GM21367 (cell line): Measurements from ENCODE around the gene BTBD7.
"Not testable (repeated sequence)": the region's sequence is repeated elsewhere in the genome, so short reads cannot be mapped to it uniquely, and the experiment has no call there.

ENCODE experiments used
- ATAC-seq: cut with Tn5 transposase; IDR thresholded peaks from one replicate; pipeline ENCODE4 v1.9.1; 2021; ENCODE audit not compliant: unreplicated experiment

BTBD7 gene

DNA sequence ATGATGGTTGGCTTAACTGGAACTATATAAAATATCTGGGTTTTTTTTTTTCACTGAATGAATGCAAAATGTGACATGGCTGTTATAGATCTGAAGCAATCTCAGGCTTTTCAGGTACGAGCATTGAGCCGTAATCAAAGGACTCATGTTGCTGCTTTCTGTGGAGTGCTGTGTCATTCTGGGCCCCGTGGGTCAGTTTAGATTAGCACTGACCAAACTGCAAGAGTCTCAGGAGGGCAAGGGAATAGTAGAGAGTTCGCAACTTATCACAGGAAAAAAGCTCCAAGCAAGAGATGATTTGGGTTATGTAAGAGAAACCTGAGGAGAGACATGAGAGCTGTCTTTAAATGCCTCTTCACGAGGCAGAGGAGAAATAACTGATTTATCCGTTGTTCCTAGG lies 66.7 kb downstream of the BTBD7 start:
- no peak for ATAC-seq

DNA sequence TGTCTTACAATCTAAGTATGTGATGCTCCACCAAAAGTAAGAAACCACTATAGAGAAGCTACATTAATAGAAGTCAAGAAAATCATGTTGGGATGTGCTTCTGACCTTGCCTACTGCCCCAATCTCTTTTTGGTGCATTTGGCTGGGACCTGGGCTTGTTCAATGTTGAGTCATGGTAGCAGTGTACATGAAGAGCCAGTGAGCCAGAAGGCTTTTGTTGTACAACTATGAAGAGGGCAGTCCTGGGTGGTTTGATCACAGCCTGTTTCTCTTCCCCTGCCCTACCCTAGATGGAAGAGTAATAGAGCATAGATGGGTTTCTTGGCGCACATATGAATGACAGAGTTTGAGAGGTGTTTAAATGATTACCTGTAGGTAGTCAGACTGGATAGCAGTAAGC lies 69.4 kb downstream of the BTBD7 start:
- ATAC-seq, result no peak

DNA sequence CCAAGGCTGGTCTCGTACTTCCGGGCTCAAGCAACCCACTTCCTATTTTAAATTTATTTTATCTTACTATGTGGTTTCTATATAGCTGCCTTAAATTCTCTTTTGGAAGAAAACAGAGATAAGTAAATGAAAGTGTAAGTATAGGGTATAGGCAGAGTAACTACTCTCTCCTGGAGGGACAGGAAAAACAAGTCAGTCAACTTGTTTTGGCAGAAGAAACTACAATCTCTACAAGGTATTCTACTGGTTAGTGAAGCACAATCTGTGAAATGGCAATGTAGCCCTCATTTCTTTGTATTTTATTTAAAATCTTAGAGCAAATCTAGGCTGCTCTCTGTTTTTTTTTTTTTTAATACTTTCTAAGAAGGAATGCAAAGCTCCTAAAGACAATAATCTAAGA lies 70.4 kb downstream of the BTBD7 start:
- ATAC-seq, result no peak

DNA sequence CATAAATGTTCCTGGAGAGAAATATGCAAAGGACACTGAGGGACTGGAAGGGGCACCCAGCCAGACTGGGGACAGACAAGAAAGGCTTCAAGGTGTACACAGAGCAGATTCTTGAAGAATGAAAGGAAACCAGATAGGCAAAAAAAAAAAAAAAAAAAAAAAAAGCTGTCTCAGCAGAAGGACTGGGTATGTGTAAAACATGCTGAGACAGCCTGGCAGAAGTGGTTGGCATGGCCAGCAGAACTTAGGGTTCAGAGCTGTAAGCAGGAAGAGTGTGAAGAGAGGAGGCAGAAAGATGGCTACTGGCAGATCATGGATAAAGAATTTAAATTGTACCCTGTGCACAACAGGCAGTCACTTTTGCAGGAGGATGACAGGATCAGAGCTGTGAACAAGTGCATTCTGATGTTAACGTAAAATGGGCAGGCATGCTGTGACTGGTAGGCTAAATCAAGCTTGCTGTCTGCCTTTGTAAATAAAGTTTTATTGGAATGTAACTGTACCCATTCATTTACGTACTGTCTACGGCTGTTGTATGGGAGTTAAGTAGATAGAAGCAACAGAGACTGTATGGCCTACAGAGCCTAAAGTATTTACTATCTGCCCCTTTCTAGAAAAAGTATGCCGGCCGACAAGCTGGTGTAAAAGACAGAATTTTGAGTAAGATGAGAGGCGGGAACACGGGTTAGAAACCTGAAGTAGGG lies 83.6 kb downstream of the BTBD7 start:
- ATAC-seq, result no peak

DNA sequence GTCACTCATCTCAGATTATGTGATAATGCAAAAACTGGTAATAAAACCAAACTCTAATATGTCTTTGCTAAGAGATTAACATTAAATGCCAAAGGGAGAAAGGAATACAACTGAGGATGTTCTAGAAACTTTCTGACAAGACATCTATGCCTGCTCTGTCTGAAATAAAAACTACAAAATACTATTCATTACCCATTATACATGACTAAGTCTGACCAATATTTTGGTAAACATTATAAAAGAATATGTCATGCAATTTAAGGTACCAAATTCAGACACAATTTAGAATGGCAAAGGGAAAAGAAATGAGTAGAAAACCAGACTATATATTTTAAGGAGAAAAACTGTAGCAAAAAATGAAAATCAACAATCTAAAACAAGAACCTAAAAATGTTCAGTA lies 86.3 kb downstream of the BTBD7 start:
- ATAC-seq, result no peak

DNA sequence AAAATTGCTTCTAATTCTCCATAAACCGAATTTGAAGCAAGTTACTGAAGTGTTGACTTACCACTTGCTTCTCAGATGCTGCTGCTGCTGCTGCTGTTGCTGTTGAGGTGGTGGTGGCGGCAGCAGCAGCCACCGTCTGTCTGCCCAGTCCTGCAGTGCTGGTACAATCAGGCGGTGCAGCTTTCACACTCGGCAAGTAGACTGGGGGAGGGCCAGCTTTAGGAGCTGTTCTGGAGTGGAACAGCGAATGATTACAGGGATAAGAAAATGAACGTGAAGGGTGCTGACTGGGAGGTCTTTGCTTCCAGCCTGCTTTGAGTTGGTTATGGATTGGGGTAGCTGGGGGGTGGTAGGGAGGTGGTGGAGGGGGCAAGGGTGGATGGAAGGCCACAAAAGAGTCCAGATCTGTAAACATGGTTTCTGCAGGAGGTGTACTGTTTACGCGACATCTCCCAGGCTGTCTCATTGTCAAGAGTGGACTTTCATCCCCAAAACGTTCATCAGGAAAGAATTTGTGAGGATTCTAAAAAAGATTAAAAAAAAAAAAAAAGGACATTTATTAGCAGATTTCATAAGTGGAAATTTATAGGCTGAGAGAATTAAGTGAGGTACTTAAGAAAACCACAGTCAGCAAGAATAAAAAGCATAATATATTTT lies 86.9 kb downstream of the BTBD7 start:
- no peak for ATAC-seq

DNA sequence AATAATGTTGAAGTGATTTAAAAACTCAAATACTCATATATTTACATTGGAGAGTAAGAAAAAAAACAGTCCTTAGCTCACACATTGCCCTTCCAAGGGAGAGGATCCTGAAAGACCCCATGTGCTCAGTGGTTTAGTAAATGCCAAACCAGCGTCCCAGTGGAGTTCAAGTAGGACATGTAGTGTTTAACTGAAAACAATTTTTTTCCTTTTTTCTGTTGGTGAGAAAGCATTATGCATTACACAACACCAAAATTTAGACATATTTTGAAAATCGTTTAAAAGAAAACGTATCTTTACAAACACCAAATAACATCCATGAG lies 92.2 kb downstream of the BTBD7 start:
- no peak for ATAC-seq

DNA sequence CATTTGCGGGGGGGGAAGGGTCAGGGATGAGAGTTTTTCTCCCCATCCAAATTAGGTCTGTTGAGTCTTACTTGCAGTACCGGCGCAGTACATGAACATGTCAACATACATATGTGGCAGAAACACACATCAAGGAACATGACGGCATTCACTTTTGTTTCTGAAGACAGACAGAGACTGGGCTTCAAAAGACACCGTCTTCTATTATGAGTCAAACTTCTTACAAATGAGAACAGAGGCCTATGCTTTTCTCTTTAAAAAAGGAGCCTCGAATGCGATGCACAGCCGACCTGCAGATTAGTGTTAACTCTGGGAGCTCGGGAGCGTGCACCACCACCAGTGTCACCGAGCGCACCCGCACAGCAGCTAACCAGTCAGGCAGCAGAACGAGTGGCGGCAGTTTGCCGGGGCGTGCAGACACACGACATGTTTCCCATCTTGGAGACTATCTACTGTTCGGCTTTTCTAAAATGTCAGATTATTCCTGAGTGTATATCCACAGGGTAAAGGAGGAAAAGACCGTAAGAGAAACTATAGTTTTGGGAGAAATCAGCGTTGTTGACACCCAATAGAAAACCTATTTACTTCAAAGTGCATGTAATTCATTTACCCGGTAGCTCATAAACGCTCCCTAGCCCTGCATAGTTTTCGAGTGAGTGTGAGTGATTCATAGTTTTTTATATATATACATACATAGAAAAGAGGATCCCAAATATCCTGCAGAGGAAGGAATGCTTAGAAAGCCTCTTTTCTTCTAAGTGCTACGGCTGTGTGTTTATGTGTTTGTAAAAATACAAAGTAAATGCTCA lies 92.8 kb downstream of the BTBD7 start:
- ATAC-seq, result no peak

DNA sequence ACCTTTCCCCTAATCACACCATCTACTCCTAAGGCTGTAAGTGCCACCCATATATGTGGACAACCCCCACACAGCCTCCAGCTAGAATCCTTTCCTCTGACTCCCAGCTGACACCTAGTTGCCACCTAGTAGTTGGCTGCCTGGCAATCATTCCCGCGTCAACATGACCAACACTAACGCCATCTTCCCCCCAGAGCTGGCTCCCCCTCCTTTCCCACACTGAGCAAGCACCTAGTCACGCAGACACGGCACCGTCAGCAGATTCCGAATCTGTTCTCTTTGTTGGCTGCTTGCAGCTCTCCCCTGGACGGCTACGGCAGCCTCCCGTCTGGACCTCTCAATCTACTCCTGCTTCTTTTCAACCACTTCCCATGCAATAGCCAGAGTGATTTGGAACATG lies 98.0 kb downstream of the BTBD7 start:
- ATAC-seq, result no peak

DNA sequence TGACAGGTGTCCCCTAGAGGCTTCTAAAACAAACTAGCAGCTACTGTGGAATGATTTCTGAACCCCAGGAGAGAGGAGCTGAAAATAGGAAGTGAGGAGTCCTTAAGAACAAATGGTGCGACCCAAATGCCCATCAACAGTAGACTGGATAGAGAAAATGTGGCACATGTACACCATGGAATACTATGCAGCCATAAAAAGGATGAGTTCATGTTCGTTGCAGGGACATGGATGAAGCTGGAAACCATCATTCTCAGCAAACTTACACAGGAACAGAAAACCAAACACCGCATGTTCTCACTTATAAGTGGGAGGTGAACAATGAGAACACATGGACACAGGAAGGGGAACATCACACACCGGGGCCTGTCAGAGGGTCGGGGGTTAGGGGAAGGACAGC lies 99.8 kb downstream of the BTBD7 start:
- ATAC-seq, result not testable (repeated sequence)

DNA sequence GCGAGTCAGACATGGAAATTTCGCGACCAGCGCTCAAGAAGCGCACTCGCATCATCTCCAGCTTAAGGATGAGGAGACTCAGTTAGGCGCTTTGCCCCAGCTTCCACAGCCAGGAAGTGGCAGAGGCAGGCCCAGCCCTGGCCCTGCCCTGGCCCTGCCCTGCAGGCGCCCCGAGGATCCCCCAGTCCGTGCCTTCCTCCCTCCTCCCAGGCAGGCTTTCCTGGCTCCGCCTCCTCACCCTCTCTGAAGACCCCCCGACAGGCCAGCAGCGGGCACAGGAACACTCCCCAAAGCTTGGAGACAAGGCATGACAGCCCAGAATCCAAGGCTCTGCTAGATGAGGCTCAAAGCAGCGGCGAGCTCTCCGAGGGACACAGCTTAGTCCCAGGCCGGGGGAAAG lies 100.7 kb downstream of the BTBD7 start:
- no peak for ATAC-seq

DNA sequence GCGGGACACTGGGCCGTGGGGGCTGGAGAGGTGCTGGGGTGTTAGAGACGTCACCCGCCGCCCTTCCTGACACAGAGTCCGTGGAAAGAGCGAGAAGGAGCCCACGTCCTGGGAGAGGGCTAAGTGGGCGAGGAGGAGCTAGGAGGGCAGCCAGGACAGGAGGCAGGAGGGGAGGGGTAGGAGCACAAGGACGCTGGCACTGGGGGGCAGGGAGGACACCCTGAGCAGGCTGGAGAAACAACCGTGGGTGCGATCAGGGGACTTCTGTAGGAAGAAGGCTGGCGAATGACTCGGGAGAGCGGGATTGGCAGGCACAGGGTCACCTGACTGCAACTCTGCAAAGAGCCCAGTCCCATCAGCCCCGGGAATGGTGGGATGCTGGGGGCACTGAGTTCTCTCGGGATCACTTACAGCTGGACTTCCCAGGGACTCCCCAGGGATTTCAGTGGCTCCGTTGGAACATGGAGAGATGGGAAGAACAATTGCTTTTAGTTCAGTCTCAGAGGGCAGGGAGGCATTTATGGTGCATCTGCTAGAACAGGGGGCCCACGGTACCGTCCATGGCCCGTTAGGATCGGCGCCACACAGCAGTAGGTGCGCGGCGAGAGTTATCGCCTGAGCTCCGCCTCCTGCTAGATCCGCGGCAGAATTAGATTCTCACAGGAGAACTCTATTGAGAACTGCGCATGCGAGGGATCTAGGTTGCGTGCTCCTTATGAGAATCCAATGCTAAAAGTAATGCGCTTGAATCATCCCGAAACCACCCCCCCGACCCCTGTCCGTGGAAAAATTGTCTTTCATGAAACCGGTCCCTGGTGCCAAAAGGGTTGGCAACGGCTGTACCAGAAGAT lies 101.5 kb downstream of the BTBD7 start:
- no peak for ATAC-seq

DNA sequence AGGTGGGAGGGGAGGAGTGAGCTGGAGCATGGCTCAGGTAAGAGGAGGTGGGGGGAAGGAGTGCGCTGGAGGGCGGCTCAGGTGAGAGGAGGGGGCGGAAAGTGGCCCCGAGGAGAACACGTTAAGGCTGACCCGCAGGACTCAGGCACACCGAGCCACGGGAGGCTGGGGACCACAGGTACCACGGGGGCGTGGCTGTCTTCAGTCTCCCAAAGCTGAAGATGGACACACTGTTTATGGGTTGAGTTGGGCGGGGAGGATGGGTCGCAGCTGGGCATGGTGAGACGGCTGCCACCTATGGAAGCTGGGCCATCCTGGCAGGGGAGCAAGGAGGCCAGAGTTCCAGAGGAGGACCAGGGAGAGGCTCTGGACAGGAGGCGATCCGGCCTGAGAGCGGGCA lies 102.3 kb downstream of the BTBD7 start:
- ATAC-seq, result no peak

DNA sequence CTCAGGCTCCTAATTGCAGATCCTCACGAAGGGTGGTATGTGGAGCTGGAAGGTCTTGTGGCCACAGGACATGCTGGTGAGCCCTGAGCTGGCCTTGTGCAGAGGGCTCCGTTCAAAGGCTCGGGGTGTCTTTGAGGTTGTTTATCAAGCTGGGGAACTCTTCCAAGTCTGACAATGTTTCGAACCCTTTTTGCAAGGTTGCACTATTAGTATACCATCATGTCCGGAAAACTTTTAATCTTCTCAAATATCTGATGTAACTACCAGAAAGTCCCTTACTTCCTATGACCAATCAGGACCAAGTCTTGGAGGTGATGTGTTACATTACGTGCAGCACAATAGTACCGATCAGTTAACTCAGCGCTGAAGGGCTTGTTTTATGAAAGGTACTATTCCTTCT lies 104.3 kb downstream of the BTBD7 start:
- ATAC-seq, result no peak

DNA sequence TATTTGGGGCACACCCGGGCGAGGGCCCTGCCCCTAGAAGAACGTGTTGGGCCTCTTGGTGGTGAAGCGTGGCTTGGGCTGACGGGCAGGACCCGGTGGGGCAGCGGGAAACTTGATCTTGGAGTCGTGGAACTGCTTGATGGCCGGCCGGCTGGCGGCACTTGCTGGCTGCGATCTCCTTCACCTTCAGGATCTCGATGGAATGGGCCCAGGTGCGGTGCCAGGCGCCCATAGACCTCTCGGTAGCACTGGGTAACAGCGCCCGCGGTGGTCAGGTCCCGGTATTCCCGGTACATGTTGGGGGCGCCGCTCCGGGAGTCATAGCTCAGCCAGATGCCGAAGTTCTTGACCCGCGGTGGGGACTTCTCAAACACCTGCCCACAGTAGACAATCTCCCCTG lies 109.3 kb downstream of the BTBD7 start:
- no peak for ATAC-seq

DNA sequence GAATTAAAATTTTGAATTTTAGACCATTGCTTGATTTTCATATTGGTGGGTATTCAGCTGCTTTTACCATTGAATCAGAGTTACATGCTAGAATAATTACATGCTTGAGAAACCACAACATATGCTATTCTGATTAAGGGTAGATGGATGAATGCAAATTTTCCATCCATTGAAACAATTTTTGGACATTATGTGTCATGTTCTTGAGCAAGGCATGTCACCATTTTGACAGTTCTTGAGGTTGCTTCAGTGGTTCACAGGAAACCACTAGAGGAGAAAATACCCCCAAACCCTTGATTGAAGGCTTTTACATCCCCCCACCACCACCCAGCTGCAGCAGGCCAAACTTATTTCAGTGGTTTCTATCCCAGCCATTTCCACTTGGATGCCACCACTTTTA lies 112.3 kb downstream of the BTBD7 start:
- no peak for ATAC-seq

DNA sequence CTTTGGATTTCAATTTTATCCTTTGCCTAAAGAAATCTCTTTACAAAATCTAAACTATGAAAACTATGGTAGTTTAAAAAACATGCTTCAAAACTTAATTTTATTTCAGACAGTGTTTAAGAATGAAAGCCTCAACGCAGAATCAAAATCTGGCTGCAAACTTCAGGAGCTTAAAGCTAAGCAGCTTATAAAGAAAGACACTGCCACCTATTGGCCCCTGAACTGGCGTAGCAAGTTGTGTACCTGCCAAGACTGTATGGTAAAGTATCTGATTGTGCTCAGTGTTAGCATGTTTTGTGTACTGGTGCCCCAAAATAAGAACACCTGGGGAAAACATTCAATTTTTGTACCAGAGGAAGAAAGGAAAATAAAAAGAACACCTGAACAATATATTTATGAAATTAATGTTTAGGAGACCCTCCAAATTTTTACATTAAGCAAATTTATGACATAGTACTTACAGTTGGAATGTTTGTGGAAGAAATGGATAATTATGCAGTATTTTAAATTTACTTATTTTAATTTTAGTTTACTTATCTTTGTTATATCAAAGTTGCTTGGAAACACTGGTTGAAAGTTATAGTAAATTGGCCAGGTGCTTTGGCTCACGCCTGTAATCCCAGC lies 113.6 kb downstream of the BTBD7 start:
- ATAC-seq, result no peak

DNA sequence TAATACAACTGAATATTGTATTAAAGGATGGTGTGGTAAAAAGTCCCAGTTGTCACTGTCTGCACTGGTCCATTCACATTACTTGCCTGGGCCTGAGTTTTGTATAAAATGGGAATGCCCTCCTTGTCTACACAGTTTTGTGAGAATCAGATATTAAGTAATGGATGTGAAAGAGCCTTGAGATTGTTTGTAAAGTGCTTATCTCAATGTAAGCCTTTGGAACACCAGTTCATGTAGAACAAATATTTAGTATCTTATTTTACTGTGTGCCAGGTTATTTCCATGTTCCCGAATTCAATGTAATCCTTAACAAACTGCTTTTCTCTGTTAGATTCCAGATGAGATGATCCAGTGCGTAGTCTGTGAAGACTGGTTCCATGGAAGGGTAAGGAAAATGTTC lies 118.2 kb downstream of the BTBD7 start:
- no peak for ATAC-seq

DNA sequence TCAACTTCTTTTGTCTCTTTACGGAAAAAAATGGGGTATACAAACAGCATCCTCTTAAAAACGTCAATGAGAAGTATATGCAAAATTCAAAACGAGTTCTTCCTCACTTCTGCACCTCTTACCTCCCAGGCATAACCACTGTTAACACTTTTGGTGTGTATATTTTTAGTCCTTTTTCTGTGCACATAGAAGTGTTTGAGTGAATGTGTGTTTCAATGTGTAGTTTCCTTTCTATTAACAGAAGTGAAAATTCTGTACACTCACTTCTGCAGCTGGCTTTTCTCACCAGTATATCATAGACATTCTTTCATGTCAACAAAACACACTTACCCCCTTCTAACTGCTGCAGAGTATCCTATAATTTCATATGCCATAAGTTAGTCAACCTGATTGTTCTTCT lies 120.4 kb downstream of the BTBD7 start:
- ATAC-seq, result peak; percentile 66

DNA sequence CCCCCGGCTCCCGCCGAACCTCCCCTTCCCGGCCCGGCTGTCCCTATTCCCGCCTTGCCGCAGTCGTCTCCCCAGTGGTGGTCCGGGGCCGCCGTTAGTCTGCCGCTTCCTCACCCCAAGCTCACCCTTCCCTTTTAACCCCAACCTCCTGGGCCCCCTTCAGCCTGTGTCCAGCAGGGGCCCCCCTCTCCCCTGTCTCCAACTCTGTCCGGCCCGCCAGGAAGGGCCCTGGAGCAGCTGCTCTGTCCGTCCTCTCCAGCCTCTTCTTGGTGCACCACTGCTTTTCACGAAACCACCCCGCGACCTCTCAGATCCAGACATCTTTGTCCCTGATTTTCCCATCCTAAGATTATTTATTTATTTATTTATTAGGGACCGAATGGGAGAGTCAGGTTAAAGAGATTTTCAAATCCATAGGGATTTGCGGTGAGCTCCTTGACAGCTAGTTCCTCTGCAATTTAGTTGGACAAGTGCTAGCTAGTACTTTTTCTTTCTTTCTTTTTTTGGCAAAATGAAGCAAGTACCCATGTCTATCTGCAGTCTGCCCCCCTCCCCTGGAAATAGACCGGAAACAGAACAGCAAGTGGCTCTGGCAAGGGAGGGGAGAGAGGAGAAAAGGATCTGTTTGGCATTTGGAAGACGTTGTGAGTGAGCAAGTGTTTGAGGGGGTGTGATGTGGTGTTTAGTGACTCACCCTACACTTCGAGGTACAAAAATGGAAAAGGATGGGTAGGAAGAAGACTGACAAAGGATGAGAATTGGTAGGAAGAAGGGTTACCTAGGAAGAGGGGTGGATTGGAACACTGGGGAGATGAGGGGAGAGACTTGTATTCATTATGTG lies 125.1 kb downstream of the BTBD7 start:
- ATAC-seq, result peak; percentile 29
